HG02943 (cell line): ENCODE measurements around the gene TFIP11.

Source experiments
- ATAC-seq: cut with Tn5 transposase; IDR thresholded peaks from one replicate; pipeline ENCODE4 v1.9.1; 2021; ENCODE audit warnings: mild to moderate bottlenecking, low read depth, moderate library complexity; ENCODE audit not compliant: unreplicated experiment

TFIP11 gene

GRCh38 chr22:26514419-26515161, 2.3 kb upstream of the TFIP11 start:
- ATAC-seq = no peak

DNA sequence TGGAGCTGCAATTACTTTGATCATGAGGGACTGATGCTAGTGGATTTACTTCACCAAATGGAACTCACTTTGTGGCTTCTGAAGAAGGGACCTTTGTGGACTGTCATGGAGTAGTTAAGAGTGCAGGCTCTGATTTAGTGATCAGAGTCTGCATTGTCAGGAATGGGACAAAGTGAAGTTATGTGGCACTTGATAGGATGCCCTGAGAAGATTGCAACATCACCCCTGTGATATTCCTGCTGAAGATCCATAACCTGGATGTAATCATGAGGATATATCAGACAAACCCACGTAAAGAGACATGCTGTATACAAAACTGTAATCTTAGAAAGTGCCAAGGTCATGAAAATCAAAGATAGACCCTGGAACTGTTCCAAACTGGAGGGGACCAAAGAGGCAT, 1.6 kb upstream of the TFIP11 start:
- no peak for ATAC-seq

- ATAC-seq = no peak
Measured at GRCh38 chr22:26508148-26508547, 4.1 kb downstream of the TFIP11 start.

DNA sequence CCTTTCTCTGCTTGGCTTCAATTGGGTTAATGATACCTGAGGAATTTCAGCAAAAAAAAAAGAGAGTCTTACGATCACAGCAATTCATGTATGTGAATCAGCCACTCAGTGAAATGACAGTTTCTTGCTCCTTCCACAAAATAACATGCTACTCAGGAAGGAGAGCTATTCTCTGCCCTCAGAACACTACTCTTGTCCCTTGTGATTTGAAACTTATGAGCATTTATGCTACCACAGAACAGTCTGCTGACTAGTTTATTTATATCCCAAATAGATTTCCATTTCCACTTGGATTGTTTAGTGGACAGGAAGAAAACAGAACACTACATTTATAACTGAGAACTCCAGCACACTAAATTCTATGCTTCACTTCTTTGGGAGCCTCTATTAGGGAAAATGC, 8.5 kb downstream of the TFIP11 start:
- no peak for ATAC-seq

DNA sequence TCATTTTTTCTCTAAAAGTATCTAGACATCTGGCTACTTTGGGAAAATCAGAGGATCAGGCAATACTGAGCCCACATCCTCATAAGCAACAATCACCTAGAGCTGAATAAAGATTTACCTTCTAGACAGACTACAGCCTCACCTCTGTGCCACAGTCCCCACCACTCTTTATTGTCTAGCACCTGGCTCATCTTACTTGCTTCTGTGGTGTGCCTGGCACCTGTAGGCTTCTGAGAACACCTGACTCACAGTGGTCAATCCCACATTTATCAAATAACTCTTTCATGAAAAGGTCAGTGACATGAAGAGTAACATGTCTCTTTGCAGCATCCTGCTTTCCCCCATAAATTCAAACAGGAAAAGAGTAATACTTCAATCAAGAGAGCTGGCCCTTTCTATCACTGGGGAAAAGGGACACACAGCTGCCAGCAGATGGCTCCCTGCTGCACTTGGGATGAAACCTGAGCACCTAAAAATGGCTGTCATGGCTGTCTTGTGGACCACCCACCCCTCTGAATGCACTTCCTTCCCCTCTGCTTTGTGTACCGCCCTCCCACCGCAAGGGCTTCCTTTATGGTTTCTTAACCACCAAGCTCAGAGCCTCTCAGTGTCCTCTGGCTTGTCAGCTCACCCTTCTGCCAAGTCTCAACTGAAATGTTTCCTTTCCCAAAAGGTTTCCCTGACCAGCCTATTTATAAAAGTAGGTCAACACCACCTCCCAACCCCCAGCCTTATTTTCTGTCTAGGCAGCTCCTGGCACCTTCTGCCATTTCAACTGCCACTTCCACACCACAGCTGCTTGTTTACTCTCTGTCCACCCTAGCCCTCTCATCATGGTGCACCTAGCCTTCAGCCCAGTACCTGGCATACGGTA, 9.3 kb downstream of the TFIP11 start:
- no peak for ATAC-seq

GRCh38 chr22:26501996-26502395, 10.3 kb downstream of the TFIP11 start:
- ATAC-seq = no peak

GRCh38 chr22:26499188-26499703, 13.0 kb downstream of the TFIP11 start:
- no peak for ATAC-seq

GRCh38 chr22:26496456-26496855, 15.8 kb downstream of the TFIP11 start:
- no peak for ATAC-seq

DNA sequence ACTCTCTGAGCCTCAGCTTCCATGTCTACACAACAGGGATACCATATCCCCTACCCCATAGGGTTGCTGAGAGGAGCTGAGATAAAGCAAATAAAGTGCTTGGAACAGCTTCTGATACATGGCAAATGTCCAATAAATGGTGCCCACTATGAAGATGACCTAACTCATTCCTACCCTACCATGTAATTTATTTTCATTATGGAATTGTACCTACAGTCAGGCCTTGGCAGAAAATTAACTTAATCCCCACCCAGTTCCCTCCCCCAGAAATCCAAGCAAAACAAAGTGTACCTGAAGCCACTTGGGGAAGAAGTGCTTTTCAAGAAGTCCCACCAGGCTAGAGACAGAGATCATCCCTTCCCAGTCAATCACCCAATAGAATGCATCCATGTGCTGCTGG, 17.8 kb downstream of the TFIP11 start:
- ATAC-seq = no peak

GRCh38 chr22:26492220-26492619, 20.1 kb downstream of the TFIP11 start:
- no peak for ATAC-seq

GRCh38 chr22:26489447-26490036, 22.7 kb downstream of the TFIP11 start:
- no peak for ATAC-seq

- no peak for ATAC-seq
Measured at GRCh38 chr22:26487996-26488395, 24.3 kb downstream of the TFIP11 start.

DNA sequence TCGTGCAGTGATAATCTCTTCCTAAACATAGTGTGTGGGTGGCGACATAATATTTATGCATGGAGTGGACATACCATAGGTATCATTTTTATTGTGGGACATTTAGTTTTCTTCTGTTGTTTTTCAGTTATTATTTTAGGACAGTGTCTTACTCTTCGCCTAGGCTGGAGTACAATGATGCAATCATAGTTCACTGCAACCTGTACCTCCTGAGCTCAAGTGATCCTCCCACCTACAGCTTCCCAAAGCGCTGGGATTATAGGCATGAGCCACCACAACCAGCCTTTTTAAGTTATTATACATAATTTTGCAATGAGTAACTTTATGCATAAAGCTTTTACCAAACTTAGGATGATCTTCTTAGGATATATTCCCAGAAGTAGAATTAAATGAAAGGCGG, 25.9 kb downstream of the TFIP11 start:
- no peak for ATAC-seq

DNA sequence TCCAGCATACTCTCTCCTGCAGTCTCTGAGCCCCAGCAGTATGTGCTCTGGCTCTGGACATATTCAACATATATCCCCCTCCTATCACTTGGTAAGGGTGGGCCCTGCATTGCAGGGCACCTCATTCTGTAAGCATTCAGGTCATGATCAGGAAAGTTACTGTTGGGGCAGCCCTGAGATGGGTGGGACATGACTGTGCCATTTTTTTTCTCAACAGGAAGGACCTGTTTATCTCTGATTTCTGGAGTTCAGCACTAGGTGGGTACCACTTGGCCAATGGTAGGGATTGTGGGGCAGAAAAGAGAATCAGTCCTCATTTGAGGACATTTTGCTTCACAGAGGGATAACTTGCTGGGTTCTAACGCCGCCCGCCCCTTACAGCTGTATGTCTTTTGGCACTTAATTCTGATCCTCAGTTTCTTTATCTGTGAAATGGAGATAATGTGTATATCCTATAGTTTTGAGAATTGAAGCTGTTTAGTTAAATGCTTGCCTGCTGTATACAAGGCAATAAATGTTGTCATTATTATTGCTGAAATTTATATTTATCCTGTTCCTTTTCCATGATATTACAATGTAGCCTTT, 26.4 kb downstream of the TFIP11 start:
- no peak for ATAC-seq

DNA sequence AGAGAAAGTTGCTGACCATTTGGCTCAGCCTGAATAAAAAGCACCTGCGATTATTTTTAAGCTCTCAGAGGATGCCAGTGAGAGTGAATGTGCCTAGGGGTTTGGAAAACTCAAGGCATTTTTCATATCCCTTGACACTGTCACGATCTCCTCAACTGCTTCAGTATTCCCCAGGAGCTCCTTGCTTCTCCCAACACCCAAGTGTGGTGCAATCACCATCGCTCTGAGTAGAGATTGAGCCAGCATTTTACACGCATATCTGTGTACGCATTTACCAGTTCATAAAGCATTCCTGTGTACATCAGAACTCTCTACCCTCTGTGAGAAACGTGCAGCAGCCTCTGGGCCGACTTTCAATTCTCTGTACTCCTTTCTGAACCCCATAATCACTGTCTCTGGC, 27.3 kb downstream of the TFIP11 start:
- ATAC-seq = no peak

DNA sequence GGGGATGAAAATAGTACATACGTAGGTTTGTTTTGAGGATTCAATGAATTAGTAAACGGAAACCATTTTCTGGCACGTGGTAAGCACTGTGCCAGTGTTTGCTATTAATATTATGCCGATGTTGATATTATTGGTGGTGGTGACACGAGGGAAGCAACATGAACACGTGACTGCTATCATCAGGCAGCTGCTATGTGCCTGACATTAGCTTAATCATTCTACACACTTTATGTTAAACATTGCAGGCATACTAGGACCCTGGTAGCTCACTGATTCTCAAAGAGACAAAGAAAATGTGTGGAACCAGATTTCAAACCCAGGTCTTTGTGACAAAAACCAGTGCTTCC, 27.9 kb downstream of the TFIP11 start:
- no peak for ATAC-seq

- peak; percentile 62 for ATAC-seq
Measured at GRCh38 chr22:26483439-26484359, 28.6 kb downstream of the TFIP11 start, which contains the start of the genes HPS4 and SRRD. TSS of gene HPS4 (minus strand) at chr22:26483783. CDS start at chr22:26481762, 2,021 bp downstream. TSS of gene SRRD (plus strand) at chr22:26483877. CDS start at chr22:26483891, 14 bp downstream.

DNA sequence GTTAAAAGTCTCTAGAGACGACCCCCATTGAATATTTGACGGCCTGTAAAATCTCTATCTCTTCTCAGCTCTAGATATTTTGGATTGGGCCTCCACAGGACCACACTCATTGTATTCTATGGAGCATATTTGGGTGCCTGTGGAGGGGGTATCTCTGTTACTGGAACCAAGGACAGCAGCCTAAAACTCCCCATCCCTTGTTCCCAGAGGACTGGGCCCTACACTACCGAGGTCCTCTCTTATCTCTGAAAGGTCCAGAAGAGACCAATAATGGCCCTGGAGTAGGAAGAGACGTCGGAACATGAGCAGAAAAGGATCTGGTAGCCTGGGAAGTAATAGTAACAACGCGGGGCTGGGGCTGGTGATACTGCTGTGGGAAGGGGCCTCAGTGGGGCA, 29.2 kb downstream of the TFIP11 start:
- no peak for ATAC-seq

DNA sequence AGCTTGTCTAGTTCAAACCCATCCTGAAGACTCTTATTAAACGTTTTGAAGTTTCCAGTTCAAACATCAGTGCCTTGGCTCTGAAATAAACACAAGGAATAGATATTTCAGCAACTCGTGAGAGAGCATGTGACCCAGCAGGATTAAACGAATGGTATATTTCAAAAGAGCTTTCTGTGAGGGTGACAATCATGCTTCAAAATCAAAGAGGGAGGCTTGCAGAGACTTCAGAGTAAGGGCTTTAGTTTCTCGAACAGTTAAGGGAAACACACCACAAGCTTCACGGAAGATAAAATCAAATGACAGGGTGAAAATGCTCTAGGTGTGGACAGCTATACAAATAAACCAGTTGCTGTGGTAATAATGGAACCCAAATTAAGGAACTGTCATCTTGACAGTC, 30.1 kb downstream of the TFIP11 start:
- no peak for ATAC-seq

DNA sequence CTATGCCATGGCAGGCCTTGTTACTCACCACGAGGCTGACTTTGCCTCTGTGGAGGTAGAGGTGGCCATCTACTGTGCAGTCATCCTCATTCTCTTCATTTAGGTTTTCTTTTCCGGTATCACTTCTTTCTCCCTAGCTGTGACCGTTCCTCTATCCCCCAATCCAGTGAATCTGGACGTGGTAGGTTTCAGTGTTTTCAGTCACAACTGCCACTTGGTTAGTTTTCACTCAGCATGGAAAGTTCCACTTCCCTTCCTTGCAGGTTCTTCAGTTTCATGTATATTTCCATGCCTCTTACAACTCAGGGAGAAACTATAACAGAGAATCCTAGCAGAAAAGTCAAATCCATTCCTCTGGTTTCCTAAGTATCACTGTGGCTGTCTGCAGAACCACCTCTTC, 30.6 kb downstream of the TFIP11 start:
- ATAC-seq = no peak
